PC-9 (cell line): Measurements from ENCODE around the gene SLC15A1. TPM values are rescaled to one million over a fixed set of nuclear protein-coding genes. Genes with fewer than 3 reads are reported as not detected.

Experiments
- BruUV-seq: library from RNA; stranded (reverse); fragments of 400-500 nt; replicated peaks from 2 replicates; lab custom pipeline; 2021; lab: Mats Ljungman, UMichigan
- CTCF ChIA-PET: fragments of 300-600 bp; sonication (Branson Sonifier 250); formaldehyde crosslinking; loops from one replicate; lab custom pipeline; 2022; ENCODE audit warnings: antibody characterized with exemption; lab: Charles Lee
- POLR2A ChIA-PET: fragments of 300-600 bp; sonication (Branson Sonifier 250); formaldehyde crosslinking; loops from one replicate; lab custom pipeline; 2022; ENCODE audit warnings: antibody characterized with exemption; ENCODE audit not compliant: unreplicated experiment; lab: Charles Lee
- DNase-seq, 2 experiments: peaks; one replicate each; pipeline versions ENCODE4 v3.0.0 to v3.0.0-alpha.2; 2015 to 2022; ENCODE audit warnings: mixed read lengths in 1 of 2
- H2AFZ ChIP-seq: fragments of 200-600 bp; sonication (generic); 2 replicates; pipeline ENCODE4 v1.8.1; 2017; ENCODE audit warnings: antibody characterized with exemption
- H3F3A ChIP-seq: fragments of 200-600 bp; sonication (generic); 2 replicates; pipeline ENCODE4 v1.8.1; 2017; ENCODE audit warnings: antibody characterized with exemption, mild to moderate bottlenecking, low read depth; ENCODE audit not compliant: insufficient read depth
- H3K27ac ChIP-seq: fragments of 200-600 bp; sonication (generic); 2 replicates; pipeline ENCODE4 v1.6.1; 2016; ENCODE audit warnings: mixed run types
- H3K27me3 ChIP-seq: fragments of 200-600 bp; sonication (generic); 2 replicates; pipeline ENCODE4 v1.6.1; 2016; ENCODE audit warnings: low read depth, mixed run types; ENCODE audit not compliant: insufficient read depth
- H3K36me3 ChIP-seq: fragments of 200-600 bp; sonication (generic); 2 replicates; pipeline ENCODE4 v1.6.1; 2016; ENCODE audit warnings: low read depth, mixed run types
- H3K4me1 ChIP-seq: fragments of 200-600 bp; sonication (generic); replicated peaks from 2 replicates; pipeline ENCODE4 v1.6.1; 2016; ENCODE audit warnings: mixed run types; ENCODE audit not compliant: insufficient read depth
- H3K4me2 ChIP-seq: fragments of 200-600 bp; sonication (generic); 2 replicates; pipeline ENCODE4 v1.6.1; 2017; ENCODE audit warnings: mixed run types
- H3K4me3 ChIP-seq: fragments of 200-600 bp; sonication (generic); 2 replicates; pipeline ENCODE4 v1.6.1; 2016; ENCODE audit warnings: mixed run types
- H3K79me2 ChIP-seq: fragments of 200-600 bp; sonication (generic); 2 replicates; pipeline ENCODE4 v1.6.1; 2017; ENCODE audit warnings: low read depth, mixed run types
- H3K9me2 ChIP-seq: fragments of 200-600 bp; sonication (generic); 2 replicates; pipeline ENCODE4 v1.8.1; 2017; ENCODE audit warnings: mild to moderate bottlenecking; ENCODE audit not compliant: insufficient read depth
- H3K9me3 ChIP-seq: fragments of 200-600 bp; sonication (generic); 2 replicates; pipeline ENCODE4 v1.8.1; 2016; ENCODE audit warnings: low read depth; ENCODE audit not compliant: insufficient read depth
- H4K20me1 ChIP-seq: fragments of 200-600 bp; sonication (generic); 2 replicates; pipeline ENCODE4 v1.8.1; 2017; ENCODE audit not compliant: insufficient read depth
- CTCF ChIP-seq: fragments of 200-600 bp; sonication (generic); conservative IDR thresholded peaks from 2 replicates; pipeline ENCODE4 v1.6.1; 2017; ENCODE audit warnings: mixed run types, antibody characterized with exemption, mild to moderate bottlenecking, moderate library complexity
- EZH2 ChIP-seq: fragments of 200-600 bp; sonication (generic); IDR thresholded peaks from 2 replicates; pipeline ENCODE4 v1.8.0; 2017; ENCODE audit warnings: antibody characterized with exemption, low read depth
- intact Hi-C: fragments of 100-400 bp; cut with micrococcal nuclease; formaldehyde crosslinking; loops from one replicate; pipeline ENCODE4 v1.10.0; 2022; ENCODE audit not compliant: unreplicated experiment
- total RNA-seq: library from RNA; stranded (reverse); gene quantifications from 2 replicates; pipeline ENCODE4 v1.2.3, GENCODE V29; 2021

Gene SLC15A1
- total RNA-seq, 1 experiment from 2014 or later, result 0.55 TPM

GRCh38 chr13:98792785-98793495 is 40.5 kb upstream of the SLC15A1 start:
- Histone ChIP-seq H3K9me3 (no peaks in the 10 kb centered on the region), H3K27me3 (no peaks in the 10 kb centered on the region), H3K4me2 (no peak overlapping the region), H4K20me1 (no peaks in the 10 kb centered on the region), H3K27ac (no peak overlapping the region), H3K36me3 (peaks cover 13% of the 10 kb centered on the region; the same call in 1 of the 2 replicates), H3K4me1 (no peaks in the 10 kb centered on the region), H3F3A (no peaks in the 10 kb centered on the region), H3K9me2 (no peaks in the 10 kb centered on the region), H3K4me3 (no peak overlapping the region), H3K79me2 (no peaks in the 10 kb centered on the region), H2AFZ (no peak overlapping the region)
- CTCF ChIA-PET, result no interaction called here
- POLR2A ChIA-PET, result no interaction called here
- intact Hi-C loops, result no loop called here
- TF ChIP-seq CTCF (no peak), EZH2 (no peak)
- DNase-seq, result no peak
- BruUV-seq, result no TSS peak

GRCh38 chr13:98792321-98792720 is 39.8 kb upstream of the SLC15A1 start:
- H3K4me2 ChIP-seq, result no peak overlapping the region
- POLR2A ChIA-PET, result no interaction called here
- intact Hi-C loops, result no loop called here
- H3K9me2 ChIP-seq, result no peaks in the 10 kb centered on the region
- CTCF ChIA-PET, result no interaction called here
- BruUV-seq, result no TSS peak
- no peaks in the 10 kb centered on the region for H4K20me1 ChIP-seq
- no peak for TF ChIP-seq CTCF
- no peak for TF ChIP-seq EZH2
- no peak overlapping the region for H3K27ac ChIP-seq
- H3F3A ChIP-seq, result no peaks in the 10 kb centered on the region
- H3K27me3 ChIP-seq, result no peaks in the 10 kb centered on the region
- H3K9me3 ChIP-seq, result no peaks in the 10 kb centered on the region
- no peaks in the 10 kb centered on the region for H3K79me2 ChIP-seq
- H3K4me1 ChIP-seq, result no peaks in the 10 kb centered on the region
- H2AFZ ChIP-seq, result no peak overlapping the region
- DNase-seq, result no peak
- peaks cover 13% of the 10 kb centered on the region; the same call in 1 of the 2 replicates for H3K36me3 ChIP-seq
- H3K4me3 ChIP-seq, result no peak overlapping the region

DNA sequence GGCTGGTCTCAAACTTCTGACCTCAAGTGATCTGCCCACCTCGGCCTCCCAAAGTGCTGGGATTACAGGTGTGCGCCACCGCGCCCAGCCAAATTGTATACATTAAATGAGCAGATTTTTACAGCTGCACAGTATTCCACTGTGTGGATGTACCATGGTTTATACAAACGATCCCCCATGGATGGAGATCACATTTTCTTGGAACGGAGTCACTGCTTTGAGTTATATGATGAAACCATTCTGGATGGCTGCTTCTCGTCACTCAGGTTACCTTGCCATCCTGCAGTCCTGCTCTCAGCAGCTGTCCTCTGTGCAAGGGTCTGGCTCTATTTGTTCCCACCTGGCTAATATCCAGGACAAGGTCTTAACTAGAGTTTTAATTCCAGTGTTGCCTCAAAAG is 39.1 kb upstream of the SLC15A1 start:
- Histone ChIP-seq H3K27ac (no peak overlapping the region), H3K79me2 (no peaks in the 10 kb centered on the region), H4K20me1 (no peaks in the 10 kb centered on the region), H3K9me2 (no peaks in the 10 kb centered on the region), H3K36me3 (peaks cover 13% of the 10 kb centered on the region; the same call in 1 of the 2 replicates), H3F3A (no peaks in the 10 kb centered on the region), H3K4me2 (no peak overlapping the region), H3K9me3 (no peaks in the 10 kb centered on the region), H3K4me1 (no peaks in the 10 kb centered on the region), H3K4me3 (no peak overlapping the region), H2AFZ (no peak overlapping the region), H3K27me3 (no peaks in the 10 kb centered on the region)
- ChIA-PET POLR2A (no interaction called here), CTCF (no interaction called here)
- BruUV-seq, result no TSS peak
- TF ChIP-seq EZH2 (no peak), CTCF (no peak)
- intact Hi-C loops, result no loop called here
- no peak for DNase-seq
